ENCODE data around the gene BABAM2. TPM values are rescaled to one million over a fixed set of nuclear protein-coding genes. Genes with fewer than 3 reads are reported as not detected.
"Not testable (repeated sequence)": the region's sequence is repeated elsewhere in the genome, so short reads cannot be mapped to it uniquely, and the experiment has no call there.

BABAM2 gene
- polyA plus RNA-seq, 3 donors = 11.1 to 23.9 (median 20.6) TPM

- not testable (repeated sequence) for H3K27ac ChIP-seq (ENCODE audit: low read depth, low read length)
Measured at GRCh38 chr2:28113771-28114170, 223.2 kb downstream of the BABAM2 start.

GRCh38 chr2:28117104-28117596 is 226.6 kb downstream of the BABAM2 start:
- WGBS, 3 donors = 58 to 93% (median 92%) methylated on average over 2 of the region's 2 CpGs
- H3K27ac ChIP-seq (ENCODE audit: low read depth, low read length) = no peak overlapping the region

GRCh38 chr2:28119631-28120030 is 229.1 kb downstream of the BABAM2 start:
- no peak overlapping the region for H3K27ac ChIP-seq (ENCODE audit: low read depth, low read length)
- 89 to 96% (median 95%) methylated on average over 1 of the region's 1 CpG for WGBS, 3 donors

GRCh38 chr2:28128281-28128950 is 237.9 kb downstream of the BABAM2 start:
- no peak overlapping the region for H3K27ac ChIP-seq (ENCODE audit: low read depth, low read length)
- 78 to 89% (median 83%) methylated on average over 2 of the region's 2 CpGs for WGBS, 3 donors

GRCh38 chr2:28129955-28130695 is 239.6 kb downstream of the BABAM2 start:
- WGBS, 3 donors = 93 to 96% (median 96%) methylated on average over 4 of the region's 4 CpGs

GRCh38 chr2:28133778-28134177 is 243.2 kb downstream of the BABAM2 start:
- H3K27ac ChIP-seq (ENCODE audit: low read depth, low read length) = no peak overlapping the region
- WGBS, 3 donors = 92 to 93% (median 93%) methylated on average over 9 of the region's 9 CpGs

More at GRCh38 chr2:28129955-28130695, 239.6 kb downstream of the BABAM2 start:
- no peak overlapping the region for H3K27ac ChIP-seq (ENCODE audit: low read depth, low read length)

- H3K27ac ChIP-seq (ENCODE audit: low read depth, low read length) = no peak overlapping the region
Measured at GRCh38 chr2:28134262-28134812, 243.8 kb downstream of the BABAM2 start.

GRCh38 chr2:28134857-28135256 is 244.3 kb downstream of the BABAM2 start:
- no peak overlapping the region for H3K27ac ChIP-seq (ENCODE audit: low read depth, low read length)
- 50 to 58% (median 56%) methylated on average over 1 of the region's 1 CpG for WGBS, 3 donors

More at GRCh38 chr2:28134262-28134812, 243.8 kb downstream of the BABAM2 start:
- WGBS, 3 donors = 30 to 61% (median 58%) methylated on average over 4 of the region's 4 CpGs

- no peak overlapping the region for H3K27ac ChIP-seq (ENCODE audit: low read depth, low read length)
Measured at GRCh38 chr2:28135324-28135723, 244.8 kb downstream of the BABAM2 start.

GRCh38 chr2:28135799-28136198 is 245.3 kb downstream of the BABAM2 start:
- H3K27ac ChIP-seq (ENCODE audit: low read depth, low read length) = no peak overlapping the region
- WGBS, 3 donors = 98 to 99% (median 99%) methylated on average over 4 of the region's 4 CpGs

- H3K27ac ChIP-seq (ENCODE audit: low read depth, low read length) = no peak overlapping the region
- WGBS, 3 donors = 60 to 78% (median 73%) methylated on average over 6 of the region's 6 CpGs
Measured at GRCh38 chr2:28136556-28136955, 246.0 kb downstream of the BABAM2 start.

- 32 to 45% (median 42%) methylated on average over 2 of the region's 2 CpGs for WGBS, 3 donors
- H3K27ac ChIP-seq (ENCODE audit: low read depth, low read length) = no peak overlapping the region
Measured at GRCh38 chr2:28137221-28137620, 246.7 kb downstream of the BABAM2 start.

GRCh38 chr2:28142386-28142785 is 251.9 kb downstream of the BABAM2 start:
- no peak overlapping the region for H3K27ac ChIP-seq (ENCODE audit: low read depth, low read length)

- H3K27ac ChIP-seq (ENCODE audit: low read depth, low read length) = no peak overlapping the region
- 94 to 98% (median 94%) methylated on average over 2 of the region's 2 CpGs for WGBS, 3 donors
Measured at GRCh38 chr2:28148000-28148399, 257.5 kb downstream of the BABAM2 start.

- no peak overlapping the region for H3K27ac ChIP-seq (ENCODE audit: low read depth, low read length)
- WGBS, 3 donors = 90 to 98% (median 95%) methylated on average over 5 of the region's 5 CpGs
Measured at GRCh38 chr2:28148566-28148965, 258.0 kb downstream of the BABAM2 start.

GRCh38 chr2:28150236-28150915 is 259.8 kb downstream of the BABAM2 start:
- H3K27ac ChIP-seq (ENCODE audit: low read depth, low read length) = no peak overlapping the region
- WGBS, 3 donors = 76 to 81% (median 79%) methylated on average over 5 of the region's 5 CpGs

GRCh38 chr2:28150994-28151393 is 260.5 kb downstream of the BABAM2 start:
- 93 to 97% (median 94%) methylated on average over 4 of the region's 4 CpGs for whole genome bisulfite sequencing, 3 donors

GRCh38 chr2:28152585-28153280 is 262.2 kb downstream of the BABAM2 start:
- 93 to 96% (median 93%) methylated on average over 3 of the region's 3 CpGs for WGBS, 3 donors
- no peak overlapping the region for H3K27ac ChIP-seq (ENCODE audit: low read depth, low read length)

More at GRCh38 chr2:28150994-28151393, 260.5 kb downstream of the BABAM2 start:
- H3K27ac ChIP-seq (ENCODE audit: low read depth, low read length) = no peak overlapping the region

Data from adipose tissue (tissue), 3 donors.